ENCODE results near the gene VTI1A.

Gene VTI1A

DNA sequence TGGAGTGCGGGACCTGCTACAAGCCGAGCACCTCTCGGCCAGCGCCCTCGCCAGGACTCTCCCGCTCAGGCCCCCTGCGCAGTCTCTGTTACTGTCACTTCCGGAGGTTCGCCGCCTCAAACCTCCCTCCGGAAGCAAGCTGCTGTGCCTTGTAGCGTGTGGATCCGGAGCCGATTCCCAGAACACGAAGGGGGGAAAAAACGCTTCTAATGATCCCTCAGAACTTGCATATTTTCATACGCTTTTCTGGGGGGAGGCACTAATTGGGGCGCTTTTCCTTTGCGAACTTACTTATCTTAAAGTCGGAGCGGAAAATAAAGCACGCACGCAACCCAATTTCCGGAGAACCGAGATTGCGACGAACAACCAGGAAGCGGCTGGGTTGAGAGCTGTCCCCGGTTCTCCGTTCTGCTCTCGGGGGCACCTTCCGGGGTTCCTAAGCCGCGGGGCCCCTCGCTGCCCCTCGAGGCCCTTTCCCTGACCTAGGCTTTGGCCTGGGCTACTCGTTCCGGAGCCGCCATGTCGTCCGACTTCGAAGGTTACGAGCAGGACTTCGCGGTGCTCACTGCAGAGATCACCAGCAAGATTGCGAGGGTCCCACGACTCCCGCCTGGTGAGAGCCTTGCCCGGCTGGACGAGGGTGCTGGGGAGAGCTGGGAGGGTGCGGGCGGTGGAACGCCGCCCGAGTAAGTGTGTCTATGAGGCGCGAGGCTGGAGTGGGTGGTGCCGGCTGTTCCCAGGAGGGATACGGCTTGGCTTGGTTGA is at the start of gene VTI1A, which contains the start of gene ZDHHC6:
TSS of gene VTI1A (plus strand) at position 361 of the 765 bp plus-strand sequence. CDS start at position 520, 159 bp downstream.
TSS of gene ZDHHC6 (minus strand) at position 60 of the 765 bp plus-strand sequence. CDS start 1,478 bp downstream, outside the sequence.
- H3K27me3 ChIP-seq (replicated peaks; ENCODE audit: insufficient read depth, low read length): no peaks in the 10 kb centered on the region
- H3K9me3 ChIP-seq (replicated peaks; ENCODE audit: insufficient read depth, low read length): no peaks in the 10 kb centered on the region
- peak within 1 kb of the TSS; percentile 95 for H3K9ac ChIP-seq (ENCODE audit: low read length)
- H3K9me2 ChIP-seq (replicated peaks; ENCODE audit: insufficient read depth, low read length): no peaks in the 10 kb centered on the region
- peaks cover 6% of the 10 kb centered on the region; the same call in 1 of the 2 replicates for H3K4me1 ChIP-seq (ENCODE audit: low read length)
- H2AFZ ChIP-seq (ENCODE audit: low read length): peak within 1 kb of the TSS; percentile 100
- peak within 1 kb of the TSS; percentile 99 for H3K4me3 ChIP-seq (ENCODE audit: low read length)
- peak within 1 kb of the TSS; percentile 71; the same call in 1 of the 2 replicates for H3K27ac ChIP-seq (ENCODE audit: low read length)
- TF ChIP-seq, protein P1, sequence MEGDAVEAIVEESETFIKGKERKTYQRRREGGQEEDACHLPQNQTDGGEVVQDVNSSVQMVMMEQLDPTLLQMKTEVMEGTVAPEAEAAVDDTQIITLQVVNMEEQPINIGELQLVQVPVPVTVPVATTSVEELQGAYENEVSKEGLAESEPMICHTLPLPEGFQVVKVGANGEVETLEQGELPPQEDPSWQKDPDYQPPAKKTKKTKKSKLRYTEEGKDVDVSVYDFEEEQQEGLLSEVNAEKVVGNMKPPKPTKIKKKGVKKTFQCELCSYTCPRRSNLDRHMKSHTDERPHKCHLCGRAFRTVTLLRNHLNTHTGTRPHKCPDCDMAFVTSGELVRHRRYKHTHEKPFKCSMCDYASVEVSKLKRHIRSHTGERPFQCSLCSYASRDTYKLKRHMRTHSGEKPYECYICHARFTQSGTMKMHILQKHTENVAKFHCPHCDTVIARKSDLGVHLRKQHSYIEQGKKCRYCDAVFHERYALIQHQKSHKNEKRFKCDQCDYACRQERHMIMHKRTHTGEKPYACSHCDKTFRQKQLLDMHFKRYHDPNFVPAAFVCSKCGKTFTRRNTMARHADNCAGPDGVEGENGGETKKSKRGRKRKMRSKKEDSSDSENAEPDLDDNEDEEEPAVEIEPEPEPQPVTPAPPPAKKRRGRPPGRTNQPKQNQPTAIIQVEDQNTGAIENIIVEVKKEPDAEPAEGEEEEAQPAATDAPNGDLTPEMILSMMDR (IDR thresholded peaks at IDR 0.05; ENCODE audit: low read length): peak; percentile 33
- TF ChIP-seq EZH2 (optimal IDR thresholded peaks at IDR 0.05; ENCODE audit: low read depth, low read length): no peak
- peak within 1 kb of the TSS; percentile 53 for H3K4me2 ChIP-seq (ENCODE audit: low read depth, low read length)
- no peaks in the 10 kb centered on the region for H4K20me1 ChIP-seq (ENCODE audit: insufficient read depth, low read length)
- peaks cover 58% of the 10 kb centered on the region for H3K79me2 ChIP-seq (ENCODE audit: low read length)
- no peaks in the 10 kb centered on the region for H3F3A ChIP-seq (ENCODE audit: insufficient read depth, low read length)
- no peaks in the 10 kb centered on the region for H3K36me3 ChIP-seq (replicated peaks; ENCODE audit: insufficient read depth, low read length)
- DNase-seq: peak; percentile 87

- Histone ChIP-seq H3K9me3 (replicated peaks; ENCODE audit: insufficient read depth, low read length) (no peaks in the 10 kb centered on the region), H3K4me1 (ENCODE audit: low read length) (no peaks in the 10 kb centered on the region), H3K36me3 (replicated peaks; ENCODE audit: insufficient read depth, low read length) (no peaks in the 10 kb centered on the region), H3K4me3 (ENCODE audit: low read length) (no peak overlapping the region), H3K9ac (ENCODE audit: low read length) (no peak overlapping the region), H3K4me2 (ENCODE audit: low read depth, low read length) (no peak overlapping the region), H3K27ac (ENCODE audit: low read length) (no peak overlapping the region), H3F3A (ENCODE audit: insufficient read depth, low read length) (no peaks in the 10 kb centered on the region), H4K20me1 (ENCODE audit: insufficient read depth, low read length) (no peaks in the 10 kb centered on the region), H3K79me2 (ENCODE audit: low read length) (no peaks in the 10 kb centered on the region), H3K9me2 (replicated peaks; ENCODE audit: insufficient read depth, low read length) (no peaks in the 10 kb centered on the region), H2AFZ (ENCODE audit: low read length) (no peak overlapping the region), H3K27me3 (replicated peaks; ENCODE audit: insufficient read depth, low read length) (no peaks in the 10 kb centered on the region)
- no peak for DNase-seq
- TF ChIP-seq EZH2 (optimal IDR thresholded peaks at IDR 0.05; ENCODE audit: low read depth, low read length): no peak
- no peak for TF ChIP-seq EZH2phosphoT487 (IDR thresholded peaks at IDR 0.05; ENCODE audit: low read length)
- TF ChIP-seq, protein P1 (IDR thresholded peaks at IDR 0.05; ENCODE audit: low read length): no peak
Measured at GRCh38 chr10:112397592-112397991, 49.4 kb upstream of the VTI1A start.

GRCh38 chr10:112402917-112403316 is 44.1 kb upstream of the VTI1A start:
- H2AFZ ChIP-seq (ENCODE audit: low read length): no peak overlapping the region
- H3K4me1 ChIP-seq (ENCODE audit: low read length): no peaks in the 10 kb centered on the region
- H4K20me1 ChIP-seq (ENCODE audit: insufficient read depth, low read length): no peaks in the 10 kb centered on the region
- H3K4me2 ChIP-seq (ENCODE audit: low read depth, low read length): no peak overlapping the region
- H3K9me3 ChIP-seq (replicated peaks; ENCODE audit: insufficient read depth, low read length): no peaks in the 10 kb centered on the region
- TF ChIP-seq, protein P1 (IDR thresholded peaks at IDR 0.05; ENCODE audit: low read length): no peak
- TF ChIP-seq EZH2phosphoT487 (IDR thresholded peaks at IDR 0.05; ENCODE audit: low read length) (no peak), EZH2 (optimal IDR thresholded peaks at IDR 0.05; ENCODE audit: low read depth, low read length) (no peak)
- no peak overlapping the region for H3K4me3 ChIP-seq (ENCODE audit: low read length)
- H3K9ac ChIP-seq (ENCODE audit: low read length): no peak overlapping the region
- no peaks in the 10 kb centered on the region for H3F3A ChIP-seq (ENCODE audit: insufficient read depth, low read length)
- H3K79me2 ChIP-seq (ENCODE audit: low read length): no peaks in the 10 kb centered on the region
- DNase-seq: no peak
- no peak overlapping the region for H3K27ac ChIP-seq (ENCODE audit: low read length)
- no peaks in the 10 kb centered on the region for H3K9me2 ChIP-seq (replicated peaks; ENCODE audit: insufficient read depth, low read length)
- H3K27me3 ChIP-seq (replicated peaks; ENCODE audit: insufficient read depth, low read length): no peaks in the 10 kb centered on the region
- no peaks in the 10 kb centered on the region; the same call in 1 of the 2 replicates for H3K36me3 ChIP-seq (replicated peaks; ENCODE audit: insufficient read depth, low read length)
